Neural crest cell (in vitro differentiated cells): Measurements from ENCODE around the gene SPG11. TPM values are rescaled to one million over a fixed set of nuclear protein-coding genes. Genes with fewer than 3 reads are reported as not detected.
A peak's percentile ranks its signal among the peaks of the same experiment; 100 is the strongest.
"Not testable (repeated sequence)": the region's sequence is repeated elsewhere in the genome, so short reads cannot be mapped to it uniquely, and the experiment has no call there.

Experiments
- DNase-seq: peaks from one replicate; pipeline ENCODE4 v3.0.0; 2021; ENCODE audit warnings: low read depth, mixed read lengths, low spot score
- H3K27ac Mint-ChIP-seq: one replicate; pipeline ENCODE4 v1.8.0; 2021; ENCODE audit warnings: mild to moderate bottlenecking, mixed read lengths; ENCODE audit not compliant: unreplicated experiment
- H3K27me3 Mint-ChIP-seq: 2 replicates; pipeline ENCODE4 v1.8.0; 2021; ENCODE audit warnings: low read depth, mild to moderate bottlenecking, mixed read lengths
- H3K36me3 Mint-ChIP-seq: 2 replicates; pipeline ENCODE4 v1.8.0; 2021; ENCODE audit warnings: low read depth, mild to moderate bottlenecking, mixed read lengths
- H3K4me1 Mint-ChIP-seq: 2 replicates; pipeline ENCODE4 v1.8.0; 2021; ENCODE audit warnings: mixed read lengths
- H3K4me3 Mint-ChIP-seq: one replicate; pipeline ENCODE4 v1.8.0; 2021; ENCODE audit warnings: mild to moderate bottlenecking, mixed read lengths
- H3K9me3 Mint-ChIP-seq: 2 replicates; pipeline ENCODE4 v1.8.0; 2021; ENCODE audit warnings: mixed read lengths
- total RNA-seq: library from RNA; stranded (reverse); gene quantifications from 2 replicates; pipeline ENCODE4 v1.2.1, GENCODE V29; 2021
- TF ChIP-seq, protein P1 (sequence below): fragments of 200-600 bp; sonication (generic); conservative IDR thresholded peaks from 2 replicates; pipeline ENCODE4 v1.5.0; 2021; ENCODE audit warnings: antibody characterized with exemption, mild to moderate bottlenecking

Gene SPG11
- total RNA-seq, 1 donor from 2014 or later: 61.7 TPM

DNA sequence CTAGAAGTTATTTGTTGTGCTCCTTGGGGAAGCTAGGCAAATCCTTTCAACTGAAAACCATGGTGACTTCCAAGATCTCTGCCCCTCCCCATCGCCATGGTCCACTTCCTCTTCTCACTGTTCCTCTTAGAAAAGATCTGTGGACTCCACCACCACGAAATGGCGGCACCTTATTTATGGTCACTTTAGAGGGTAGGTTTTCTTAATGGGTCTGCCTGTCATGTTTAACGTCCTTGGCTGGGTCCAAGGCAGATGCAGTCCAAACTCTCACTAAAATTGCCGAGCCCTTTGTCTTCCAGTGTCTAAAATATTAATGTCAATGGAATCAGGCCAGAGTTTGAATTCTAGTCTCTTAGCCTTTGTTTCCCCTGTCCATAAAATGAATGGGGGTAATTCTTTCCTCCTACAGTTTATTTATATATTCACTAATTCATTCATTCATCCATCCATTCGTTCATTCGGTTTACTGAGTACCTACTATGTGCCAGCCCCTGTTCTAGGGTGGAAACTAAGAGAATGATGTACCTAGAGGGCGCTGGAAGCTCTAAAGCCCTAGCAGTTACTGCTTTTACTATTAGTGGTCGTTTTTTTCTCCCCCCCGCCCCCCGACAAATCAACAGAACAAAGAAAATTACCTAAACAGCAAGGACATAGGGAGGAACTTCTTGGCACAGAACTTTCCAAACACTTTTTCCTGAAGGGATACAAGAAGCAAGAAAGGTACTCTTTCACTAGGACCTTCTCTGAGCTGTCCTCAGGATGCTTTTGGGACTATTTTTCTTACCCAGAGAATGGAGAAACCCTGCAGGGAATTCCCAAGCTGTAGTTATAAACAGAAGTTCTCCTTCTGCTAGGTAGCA lies 47.0 kb upstream of the SPG11 start:
- DNase-seq: no peak
- H3K4me3 Mint-ChIP-seq: peak overlapping the region; percentile 100
- H3K4me1 Mint-ChIP-seq: peaks cover 23% of the 10 kb centered on the region
- peak overlapping the region; percentile 99 for H3K27ac Mint-ChIP-seq
- TF ChIP-seq, protein P1, sequence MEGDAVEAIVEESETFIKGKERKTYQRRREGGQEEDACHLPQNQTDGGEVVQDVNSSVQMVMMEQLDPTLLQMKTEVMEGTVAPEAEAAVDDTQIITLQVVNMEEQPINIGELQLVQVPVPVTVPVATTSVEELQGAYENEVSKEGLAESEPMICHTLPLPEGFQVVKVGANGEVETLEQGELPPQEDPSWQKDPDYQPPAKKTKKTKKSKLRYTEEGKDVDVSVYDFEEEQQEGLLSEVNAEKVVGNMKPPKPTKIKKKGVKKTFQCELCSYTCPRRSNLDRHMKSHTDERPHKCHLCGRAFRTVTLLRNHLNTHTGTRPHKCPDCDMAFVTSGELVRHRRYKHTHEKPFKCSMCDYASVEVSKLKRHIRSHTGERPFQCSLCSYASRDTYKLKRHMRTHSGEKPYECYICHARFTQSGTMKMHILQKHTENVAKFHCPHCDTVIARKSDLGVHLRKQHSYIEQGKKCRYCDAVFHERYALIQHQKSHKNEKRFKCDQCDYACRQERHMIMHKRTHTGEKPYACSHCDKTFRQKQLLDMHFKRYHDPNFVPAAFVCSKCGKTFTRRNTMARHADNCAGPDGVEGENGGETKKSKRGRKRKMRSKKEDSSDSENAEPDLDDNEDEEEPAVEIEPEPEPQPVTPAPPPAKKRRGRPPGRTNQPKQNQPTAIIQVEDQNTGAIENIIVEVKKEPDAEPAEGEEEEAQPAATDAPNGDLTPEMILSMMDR: no peak
- H3K27me3 Mint-ChIP-seq: no peaks in the 10 kb centered on the region
- H3K9me3 Mint-ChIP-seq: no peaks in the 10 kb centered on the region
- H3K36me3 Mint-ChIP-seq: peaks cover 2% of the 10 kb centered on the region

DNA sequence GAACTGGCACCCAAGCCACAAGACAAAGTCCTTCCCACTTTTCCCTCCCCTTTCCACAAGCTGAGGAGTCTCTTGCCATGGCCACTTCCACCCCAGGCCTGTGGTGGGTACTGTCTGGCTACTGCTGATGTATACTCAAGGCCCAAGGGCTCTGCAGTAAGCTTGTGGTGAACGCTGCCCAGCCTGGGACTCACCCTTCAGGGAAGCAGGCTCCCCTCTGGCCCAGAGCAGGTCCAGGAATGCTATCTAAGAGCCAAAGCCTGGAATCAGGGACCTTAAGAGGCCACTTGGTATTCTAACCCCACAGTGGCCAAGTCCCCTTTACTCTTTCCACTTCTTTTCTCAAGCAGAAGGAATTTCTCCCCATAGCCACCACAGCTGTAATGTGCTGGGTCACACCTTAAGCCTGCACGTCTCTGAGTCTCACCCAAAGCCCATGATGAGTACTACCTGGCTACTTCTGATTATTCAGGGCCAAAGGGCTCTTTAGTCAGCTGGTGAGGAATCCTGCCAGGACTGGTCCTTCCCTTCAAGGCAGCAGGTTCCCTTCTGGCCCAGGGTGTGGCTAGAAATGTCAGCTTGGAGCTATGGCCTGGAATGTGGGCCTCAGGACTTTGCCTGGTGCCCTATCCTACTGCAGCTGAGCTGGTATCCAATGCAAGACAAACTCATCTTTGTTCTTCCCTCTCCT lies 43.6 kb upstream of the SPG11 start:
- TF ChIP-seq, protein P1: no peak
- Mint-ChIP-seq H3K27me3 (peaks cover 10% of the 10 kb centered on the region), H3K36me3 (no peaks in the 10 kb centered on the region), H3K4me3 (no peak overlapping the region), H3K27ac (peak overlapping the region; percentile 67), H3K9me3 (peaks cover 10% of the 10 kb centered on the region), H3K4me1 (peaks cover 12% of the 10 kb centered on the region)
- no peak for DNase-seq

DNA sequence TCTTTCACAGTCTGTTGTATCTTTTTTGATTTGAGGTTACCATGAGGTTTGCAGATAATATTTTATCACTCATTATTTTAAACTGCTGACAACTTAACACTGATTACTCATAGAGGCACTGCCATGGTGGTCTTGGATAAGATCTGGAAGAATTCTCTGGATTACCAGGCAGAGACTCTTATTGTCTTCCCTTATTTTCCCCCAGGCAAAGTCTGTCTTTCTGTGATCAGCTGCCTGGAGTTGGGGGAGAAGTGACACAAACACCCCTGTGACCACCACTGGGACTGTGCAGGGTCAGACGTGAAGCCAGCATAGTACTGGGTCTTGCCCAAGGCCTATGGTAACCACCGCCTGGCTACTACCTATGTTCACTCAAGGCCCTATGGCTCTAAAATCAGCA lies 42.9 kb upstream of the SPG11 start:
- no peak overlapping the region for H3K27ac Mint-ChIP-seq
- H3K4me1 Mint-ChIP-seq: peaks cover 9% of the 10 kb centered on the region

DNA sequence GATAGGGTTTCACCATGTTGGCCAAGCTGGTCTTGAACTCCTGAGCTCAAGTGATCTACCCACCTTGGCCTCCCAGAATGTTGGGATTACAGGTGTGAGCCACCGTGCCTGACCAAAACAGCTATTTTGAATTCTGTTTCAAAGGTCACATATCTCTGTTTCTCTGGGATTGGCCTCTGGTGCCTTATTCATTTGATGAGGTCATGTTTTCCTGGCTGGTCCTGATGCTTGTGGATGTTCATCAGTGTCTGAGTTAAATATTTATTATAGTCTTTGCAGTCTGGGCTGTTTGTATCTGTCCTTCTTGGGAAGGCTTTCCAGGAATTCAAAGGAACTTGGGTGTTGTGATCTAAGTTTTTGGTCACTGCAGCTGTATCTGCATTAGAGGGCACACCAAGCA lies 42.5 kb upstream of the SPG11 start:
- H3K4me1 Mint-ChIP-seq: peaks cover 5% of the 10 kb centered on the region
- no peaks in the 10 kb centered on the region for H3K36me3 Mint-ChIP-seq
- no peak overlapping the region for H3K27ac Mint-ChIP-seq
- H3K9me3 Mint-ChIP-seq: peaks cover 11% of the 10 kb centered on the region
- peaks cover 16% of the 10 kb centered on the region for H3K27me3 Mint-ChIP-seq
- no peak for DNase-seq
- no peak overlapping the region for H3K4me3 Mint-ChIP-seq
- TF ChIP-seq, protein P1: no peak

More for the DNA sequence above, 42.9 kb upstream of the SPG11 start:
- DNase-seq: no peak
- H3K9me3 Mint-ChIP-seq: peaks cover 11% of the 10 kb centered on the region
- no peak overlapping the region for H3K4me3 Mint-ChIP-seq
- no peaks in the 10 kb centered on the region for H3K36me3 Mint-ChIP-seq
- peaks cover 13% of the 10 kb centered on the region for H3K27me3 Mint-ChIP-seq
- TF ChIP-seq, protein P1: no peak

DNA sequence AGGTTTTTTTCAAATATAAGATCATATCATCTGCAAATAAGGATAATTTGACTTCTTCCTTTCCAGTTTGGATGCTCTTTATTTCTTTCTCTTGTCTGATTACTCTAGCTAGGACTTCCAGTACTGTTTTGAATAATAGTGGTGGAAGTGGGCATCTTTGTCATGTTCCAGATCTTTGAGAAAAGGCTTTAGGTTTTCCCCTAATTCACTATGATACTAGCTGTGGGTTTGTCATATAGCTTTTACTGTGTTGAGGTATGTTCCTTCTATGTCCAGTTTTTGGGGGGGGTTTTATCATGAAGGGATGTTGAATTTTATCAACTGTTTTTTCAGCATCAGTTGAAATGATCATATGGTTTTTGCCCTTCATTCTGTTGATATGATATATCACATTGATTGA lies 37.2 kb upstream of the SPG11 start:
- not testable (repeated sequence) for H3K36me3 Mint-ChIP-seq, DNase-seq, H3K27ac Mint-ChIP-seq, H3K4me3 Mint-ChIP-seq, H3K4me1 Mint-ChIP-seq
- peaks cover 24% of the 10 kb centered on the region for H3K9me3 Mint-ChIP-seq
- H3K27me3 Mint-ChIP-seq: peaks cover 50% of the 10 kb centered on the region

DNA sequence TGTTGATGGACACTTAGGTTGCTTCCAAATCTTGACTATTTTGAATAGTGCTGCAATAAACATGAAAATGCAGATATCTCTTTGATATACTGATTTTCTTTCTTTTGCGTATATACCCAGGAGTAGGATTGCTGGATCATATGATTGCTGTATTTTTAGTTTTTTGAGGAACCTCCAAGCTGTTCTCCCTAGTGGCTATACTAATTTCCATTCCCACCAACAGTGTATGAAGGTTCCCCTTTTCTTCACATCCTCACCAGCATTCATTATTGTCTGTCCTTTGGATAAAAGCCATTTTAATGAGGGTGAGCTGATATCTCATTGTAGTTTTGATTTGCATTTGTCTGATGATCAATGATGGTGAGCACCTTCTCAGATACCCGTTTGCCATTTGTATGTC lies 35.2 kb upstream of the SPG11 start:
- H3K4me1 Mint-ChIP-seq: no peaks in the 10 kb centered on the region
- no peak overlapping the region for H3K4me3 Mint-ChIP-seq
- TF ChIP-seq, protein P1: no peak
- H3K36me3 Mint-ChIP-seq: no peaks in the 10 kb centered on the region
- H3K27ac Mint-ChIP-seq: no peak overlapping the region
- peaks cover 20% of the 10 kb centered on the region for H3K9me3 Mint-ChIP-seq
- H3K27me3 Mint-ChIP-seq: peaks cover 54% of the 10 kb centered on the region
- no peak for DNase-seq
